GM12878 (cell line): ENCODE data around the gene PLCB4. TPM values are rescaled to one million over a fixed set of nuclear protein-coding genes. Genes with fewer than 3 reads are reported as not detected.

ENCODE experiments used
- ATAC-seq: fragments of 200-7000 bp; cut with Tn5 transposase; 3 replicates; pipeline ENCODE4 v1.9.1; 2020; ENCODE audit warnings: mild to moderate bottlenecking, moderate library complexity
- BruUV-seq: library from RNA; stranded (reverse); fragments of 400-500 nt; replicated peaks from 2 replicates; lab custom pipeline; 2021; lab: Mats Ljungman, UMichigan
- CTCF ChIA-PET: fragments of 300-600 bp; sonication (Branson Sonifier 250); formaldehyde crosslinking; extraction: SDS; loops from one replicate; lab custom pipeline; 2021; ENCODE audit warnings: inconsistent platforms; lab: Yijun Ruan, JAX
- POLR2A ChIA-PET: fragments of 350-600 bp; formaldehyde crosslinking; extraction: SDS; loops from one replicate; lab custom pipeline; 2021; ENCODE audit warnings: inconsistent platforms; lab: Charles Lee
- RAD21 ChIA-PET: fragments of 300-600 bp; sonication (Branson Sonifier 250); formaldehyde crosslinking; loops from one replicate; lab custom pipeline; 2023; ENCODE audit warnings: antibody characterized with exemption; ENCODE audit not compliant: unreplicated experiment; lab: Charles Lee
- SMC1A ChIA-PET: fragments of 300-600 bp; sonication (Branson Sonifier 250); formaldehyde crosslinking; loops from one replicate; lab custom pipeline; 2023; ENCODE audit not compliant: unreplicated experiment, uncharacterized antibody; lab: Charles Lee
- DNase-seq: peaks from one replicate; pipeline ENCODE4 v3.0.0-alpha.2; 2011; ENCODE audit warnings: low read depth, low spot score
- FAIRE-seq: peaks from 3 replicates; lab custom pipeline; 2011; peaks lifted over from hg19 to GRCh38; lab: Jason Lieb, UNC
- H2AFZ ChIP-seq: 2 replicates; pipeline ENCODE4 v1.6.0; 2011; ENCODE audit warnings: low read depth, low read length, control low read depth; ENCODE audit not compliant: control insufficient read depth
- H3K27ac ChIP-seq: 2 replicates; pipeline ENCODE4 v1.5.1; 2011; ENCODE audit warnings: control low read depth; ENCODE audit not compliant: control insufficient read depth, insufficient read depth
- H3K27me3 ChIP-seq, 2 experiments: replicated peaks in 1 of 2; 2 replicates each; pipeline versions ENCODE4 v1.6.0 to v1.6.1; 2011; ENCODE audit warnings: low read length in 1 of 2; ENCODE audit not compliant: control insufficient read depth in 2 of 2, insufficient read depth in 2 of 2
- H3K36me3 ChIP-seq, 2 experiments: 2 replicates each; pipeline ENCODE4 v1.5.1; 2011; ENCODE audit warnings: low read length in 1 of 2; ENCODE audit not compliant: control insufficient read depth in 2 of 2, insufficient read depth in 2 of 2
- H3K4me1 ChIP-seq: 2 replicates; pipeline ENCODE4 v1.6.1; 2011; ENCODE audit warnings: mild to moderate bottlenecking, low read length, moderate library complexity, mixed read lengths; ENCODE audit not compliant: control insufficient read depth, insufficient read depth
- H3K4me2 ChIP-seq: 2 replicates; pipeline ENCODE4 v1.6.0; 2011; ENCODE audit warnings: control low read depth; ENCODE audit not compliant: control insufficient read depth, insufficient read depth
- H3K4me3 ChIP-seq: fragments of 200-600 bp; sonication (generic); 2 replicates; pipeline ENCODE4 v1.5.1; 2016
- H3K79me2 ChIP-seq: 2 replicates; pipeline ENCODE4 v1.6.0; 2011; ENCODE audit warnings: low read length; ENCODE audit not compliant: control insufficient read depth, insufficient read depth
- H3K9ac ChIP-seq: 2 replicates; pipeline ENCODE4 v1.8.0; 2011; ENCODE audit warnings: low read length, control low read depth, mixed read lengths; ENCODE audit not compliant: control insufficient read depth, insufficient read depth
- H3K9me3 ChIP-seq: replicated peaks from 3 replicates; pipeline ENCODE4 v1.5.1; 2011; ENCODE audit warnings: mild to moderate bottlenecking, low read length; ENCODE audit not compliant: control insufficient read depth, insufficient read depth
- H4K20me1 ChIP-seq: 2 replicates; pipeline ENCODE4 v1.6.0; 2011; ENCODE audit not compliant: control insufficient read depth, insufficient read depth
- CHD2 ChIP-seq: IDR thresholded peaks from 2 replicates; pipeline ENCODE4 v1.6.1; 2011; ENCODE audit warnings: low read depth, low read length, improper control_type of control experiment, borderline replicate concordance
- CHD4 ChIP-seq: fragments of 200-600 bp; sonication (generic); IDR thresholded peaks from 2 replicates; pipeline ENCODE4 v1.6.1; 2016; ENCODE audit warnings: mild to moderate bottlenecking
- FOXK2 ChIP-seq: fragments of 450-650 bp; IDR thresholded peaks from 2 replicates; pipeline ENCODE4 v1.6.1; 2017; ENCODE audit warnings: mild to moderate bottlenecking, moderate library complexity
- GABPA ChIP-seq: IDR thresholded peaks from 2 replicates; pipeline ENCODE4 v1.6.1; 2014; ENCODE audit warnings: antibody characterized with exemption, low read depth, mild to moderate bottlenecking, inconsistent platforms
- HDAC2 ChIP-seq: fragments of 200-600 bp; sonication (generic); IDR thresholded peaks from 2 replicates; pipeline ENCODE4 v1.6.1; 2017
- NR2C1 ChIP-seq: fragments of 450-650 bp; IDR thresholded peaks from 2 replicates; pipeline ENCODE4 v1.6.1; 2017; ENCODE audit warnings: antibody characterized with exemption, mild to moderate bottlenecking, moderate library complexity
- NRF1 ChIP-seq: conservative IDR thresholded peaks from 2 replicates; pipeline ENCODE4 v1.6.1; 2011; ENCODE audit warnings: mild to moderate bottlenecking, low read depth, low read length, improper control_type of control experiment
- PAX8 ChIP-seq: fragments of 450-650 bp; IDR thresholded peaks from 2 replicates; pipeline ENCODE4 v1.6.1; 2017; ENCODE audit warnings: mild to moderate bottlenecking, moderate library complexity
- PML ChIP-seq: IDR thresholded peaks from 2 replicates; pipeline ENCODE4 v1.6.1; 2012; ENCODE audit warnings: low read length, inconsistent platforms
- SUZ12 ChIP-seq: fragments of 200-600 bp; sonication (generic); IDR thresholded peaks from one replicate; pipeline ENCODE4 v1.6.1; 2018; ENCODE audit warnings: antibody characterized with exemption, mild to moderate bottlenecking; ENCODE audit not compliant: unreplicated experiment
- WRNIP1 ChIP-seq: IDR thresholded peaks from 2 replicates; pipeline ENCODE4 v1.6.1; 2011; ENCODE audit warnings: low read depth, low read length, improper control_type of control experiment, borderline replicate concordance
- ZBTB33 ChIP-seq: fragments of 450-650 bp; IDR thresholded peaks from 2 replicates; pipeline ENCODE4 v1.6.1; 2017; ENCODE audit warnings: mild to moderate bottlenecking
- ZNF592 ChIP-seq: fragments of 450-650 bp; IDR thresholded peaks from 2 replicates; pipeline ENCODE4 v1.6.1; 2017; ENCODE audit warnings: mild to moderate bottlenecking, moderate library complexity
- in situ Hi-C: fragments of 300-500 bp; cut with MboI; formaldehyde crosslinking; loops from 9 replicates; pipeline ENCODE4 v1.14.3; 2018; ENCODE audit warnings: mixed read lengths
- intact Hi-C: fragments of 100-400 bp; cut with micrococcal nuclease; formaldehyde crosslinking; loops from one replicate; pipeline ENCODE4 v1.14.2; 2022; ENCODE audit not compliant: unreplicated experiment
- polyA plus RNA-seq, 11 experiments: library from polyadenylated mRNA; depleted of rRNA in 4 of 11; unstranded in 6 of 11; stranded (reverse) in 5 of 11; fragments of >200 nt; fragmentation: Nextera tagmentation in 4 of 11; fragmentation: Illumina TruSeq in 1 of 11; extraction: Ambion mirVana in 4 of 11; extraction: Trizol in 1 of 11; gene quantifications; 1 replicate in 1 of 11; 2 replicates in 10 of 11; pipeline versions ENCODE4 v1.2.1 to v1.2.3, GENCODE V29; 2011 to 2016; ENCODE audit warnings: inconsistent platforms in 2 of 11, missing spikeins in 2 of 11, low read depth in 1 of 11
- total RNA-seq, 4 experiments: library from RNA; depleted of rRNA in 3 of 4; stranded (reverse); fragments of >200 nt in 3 of 4; fragmentation: Illumina TruSeq in 1 of 4; extraction: Trizol in 1 of 4; gene quantifications; 2 replicates each; pipeline versions ENCODE4 v1.2.1 to v1.2.3, GENCODE V29; 2013 to 2021
- TF ChIP-seq, protein P1 (sequence below): fragments of 450-650 bp; IDR thresholded peaks from 2 replicates; pipeline ENCODE4 v1.6.1; 2017; ENCODE audit warnings: low read depth, mild to moderate bottlenecking, moderate library complexity
- TF ChIP-seq, protein P2 (sequence below): fragments of 450-650 bp; IDR thresholded peaks from 2 replicates; pipeline ENCODE4 v1.6.1; 2016; ENCODE audit warnings: mild to moderate bottlenecking

Gene PLCB4
- total and polyA plus RNA-seq, 10 of the 15 experiments (the other 5 are each of a cell fraction or from before 2014, with no cell fraction given), result not detected

GRCh38 chr20:9270831-9271230 is 201.9 kb downstream of the PLCB4 start:
- ChIA-PET RAD21 (no interaction called here), POLR2A (no interaction called here), SMC1A (no interaction called here), CTCF (no interaction called here)
- Histone ChIP-seq H3K27me3 (no peaks in the 10 kb centered on the region), H3K9me3 (no peaks in the 10 kb centered on the region), H4K20me1 (no peaks in the 10 kb centered on the region), H3K4me1 (no peaks in the 10 kb centered on the region), H3K27ac (no peak overlapping the region), H3K9ac (no peak overlapping the region), H2AFZ (no peak overlapping the region), H3K4me2 (no peak overlapping the region), H3K4me3 (no peak overlapping the region), H3K36me3 (no peaks in the 10 kb centered on the region), H3K79me2 (no peaks in the 10 kb centered on the region)
- in situ Hi-C loops (no loop called here), intact Hi-C loops (no loop called here)
- DNase-seq (no peak), FAIRE-seq (no peak), ATAC-seq (no peak)
- no TSS peak for BruUV-seq
- TF ChIP-seq PAX8 (no peak), WRNIP1 (no peak), ZBTB33 (no peak), ZNF592 (no peak), SUZ12 (no peak), CHD4 (no peak), PML (no peak), HDAC2 (no peak), CHD2 (no peak), FOXK2 (no peak), NR2C1 (no peak), NRF1 (no peak), GABPA (no peak)
- TF ChIP-seq, protein P1, sequence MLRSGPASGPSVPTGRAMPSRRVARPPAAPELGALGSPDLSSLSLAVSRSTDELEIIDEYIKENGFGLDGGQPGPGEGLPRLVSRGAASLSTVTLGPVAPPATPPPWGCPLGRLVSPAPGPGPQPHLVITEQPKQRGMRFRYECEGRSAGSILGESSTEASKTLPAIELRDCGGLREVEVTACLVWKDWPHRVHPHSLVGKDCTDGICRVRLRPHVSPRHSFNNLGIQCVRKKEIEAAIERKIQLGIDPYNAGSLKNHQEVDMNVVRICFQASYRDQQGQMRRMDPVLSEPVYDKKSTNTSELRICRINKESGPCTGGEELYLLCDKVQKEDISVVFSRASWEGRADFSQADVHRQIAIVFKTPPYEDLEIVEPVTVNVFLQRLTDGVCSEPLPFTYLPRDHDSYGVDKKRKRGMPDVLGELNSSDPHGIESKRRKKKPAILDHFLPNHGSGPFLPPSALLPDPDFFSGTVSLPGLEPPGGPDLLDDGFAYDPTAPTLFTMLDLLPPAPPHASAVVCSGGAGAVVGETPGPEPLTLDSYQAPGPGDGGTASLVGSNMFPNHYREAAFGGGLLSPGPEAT, result no peak
- TF ChIP-seq, protein P2, sequence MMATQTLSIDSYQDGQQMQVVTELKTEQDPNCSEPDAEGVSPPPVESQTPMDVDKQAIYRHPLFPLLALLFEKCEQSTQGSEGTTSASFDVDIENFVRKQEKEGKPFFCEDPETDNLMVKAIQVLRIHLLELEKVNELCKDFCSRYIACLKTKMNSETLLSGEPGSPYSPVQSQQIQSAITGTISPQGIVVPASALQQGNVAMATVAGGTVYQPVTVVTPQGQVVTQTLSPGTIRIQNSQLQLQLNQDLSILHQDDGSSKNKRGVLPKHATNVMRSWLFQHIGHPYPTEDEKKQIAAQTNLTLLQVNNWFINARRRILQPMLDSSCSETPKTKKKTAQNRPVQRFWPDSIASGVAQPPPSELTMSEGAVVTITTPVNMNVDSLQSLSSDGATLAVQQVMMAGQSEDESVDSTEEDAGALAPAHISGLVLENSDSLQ, result no peak
